Activated T-cell treated with anti-CD3 and anti-CD28 coated beads, Interleukin-2, amount 50 U/mL, for 48 hours (primary cell): Measurements from ENCODE around the gene KIAA1586.
"Not testable (repeated sequence)": the region's sequence is repeated elsewhere in the genome, so short reads cannot be mapped to it uniquely, and the experiment has no call there.

Experiments used
- DNase-seq, 2 experiments: peaks; one replicate each; pipeline ENCODE4 v3.0.0-alpha.2; 2020

Gene KIAA1586

GRCh38 chr6:57047257-57047585 lies 728 bp downstream of the KIAA1586 start:
- not testable (repeated sequence) for DNase-seq

DNA sequence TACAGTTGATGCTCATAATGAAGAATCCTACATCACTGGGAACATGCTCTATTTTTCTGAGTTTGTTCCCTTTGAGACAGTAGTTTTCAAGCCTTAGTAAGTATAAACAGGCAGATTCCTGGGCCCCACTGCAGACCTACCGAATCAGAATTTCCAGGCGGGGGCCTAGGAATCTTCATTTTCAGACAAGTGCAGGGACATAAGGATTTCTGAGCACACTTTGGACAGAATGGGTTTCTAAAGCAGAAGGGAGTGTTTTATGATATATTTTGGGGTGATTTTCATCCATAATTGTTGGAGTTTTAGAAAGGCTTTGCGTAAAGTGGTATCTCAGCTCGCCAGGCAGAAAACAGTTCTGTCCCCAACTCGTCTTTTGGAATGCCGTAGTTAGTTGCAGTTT lies 1.4 kb downstream of the KIAA1586 start:
- not testable (repeated sequence) for DNase-seq

GRCh38 chr6:57048577-57048976 lies 2.1 kb downstream of the KIAA1586 start:
- DNase-seq = no peak

- DNase-seq = no peak
Measured at GRCh38 chr6:57063847-57064246, 17.4 kb downstream of the KIAA1586 start.

DNA sequence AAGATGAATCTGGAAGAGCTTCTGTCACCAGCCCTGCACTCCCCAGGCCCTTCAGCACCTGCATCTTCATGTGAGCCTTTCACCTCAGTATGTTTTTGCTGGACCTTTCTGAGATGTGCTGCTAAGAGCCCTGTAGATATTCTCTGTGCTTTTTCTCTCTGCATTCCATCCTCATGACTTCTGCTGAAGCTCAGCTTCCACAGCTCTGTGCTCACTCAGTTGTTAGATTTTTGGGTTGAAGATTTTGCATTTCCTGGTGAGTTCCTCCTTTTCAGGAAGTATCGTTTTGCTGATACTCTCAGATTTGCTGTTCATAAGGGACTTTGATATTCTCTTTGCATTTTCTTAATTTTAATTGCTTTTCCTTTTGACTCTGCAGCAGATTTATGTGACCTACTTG lies 18.3 kb downstream of the KIAA1586 start:
- DNase-seq = no peak

DNA sequence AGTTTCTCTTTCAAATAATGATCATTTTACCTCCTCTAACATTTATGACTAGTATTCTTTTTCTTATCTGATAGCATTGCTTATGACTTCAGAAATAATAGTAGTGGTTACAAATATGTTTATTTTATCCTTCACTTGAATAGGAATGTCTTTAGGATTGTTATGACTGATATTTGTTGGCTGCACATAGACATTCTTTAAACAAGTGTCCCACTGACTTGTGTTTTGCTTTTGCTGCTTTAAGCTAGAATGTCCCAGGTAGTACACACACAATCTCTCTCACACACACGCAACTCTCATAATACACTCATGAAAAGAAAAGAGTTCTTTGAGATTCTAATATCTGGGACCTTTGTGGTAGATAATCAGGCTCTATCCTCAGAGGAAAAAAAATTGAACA lies 21.6 kb downstream of the KIAA1586 start:
- no peak for DNase-seq

DNA sequence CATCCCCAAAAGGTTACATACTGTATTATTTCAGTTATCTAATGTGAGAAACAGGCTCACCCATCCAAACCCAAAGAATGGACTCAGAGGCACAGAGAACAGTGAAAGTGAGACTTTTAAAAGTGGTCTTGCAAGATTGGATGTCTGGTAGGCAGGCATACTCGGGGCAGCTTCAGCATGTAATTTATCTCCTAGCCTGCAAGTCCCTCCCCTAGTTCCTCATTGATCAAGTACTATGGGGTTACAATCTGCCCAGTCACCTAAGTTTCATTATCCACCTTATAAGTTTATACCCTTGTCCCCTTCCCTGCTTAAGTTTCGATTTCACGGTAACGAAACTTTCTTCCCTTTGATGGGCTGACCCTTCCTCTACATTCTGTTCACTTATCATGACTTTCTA lies 22.7 kb downstream of the KIAA1586 start:
- DNase-seq = no peak

DNA sequence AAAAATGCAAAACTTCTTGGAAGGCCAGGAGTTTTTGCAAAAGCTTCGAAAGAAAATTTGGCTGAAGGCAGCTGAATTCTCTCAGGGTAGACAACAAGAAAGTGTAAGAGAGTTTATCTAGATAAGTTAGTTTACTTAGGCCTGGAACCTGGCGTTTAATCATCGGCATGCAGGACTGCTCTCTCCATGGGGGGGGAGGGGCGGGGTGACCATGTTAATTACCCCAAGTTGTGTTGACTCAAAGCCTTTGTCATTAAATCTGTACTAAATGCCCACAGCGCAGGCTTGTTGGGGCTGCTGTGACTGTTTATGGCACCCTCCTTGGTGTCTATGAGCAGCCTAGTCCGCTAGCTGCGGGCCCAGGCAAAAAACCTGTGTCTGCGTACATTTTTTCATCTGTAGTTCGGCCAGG lies 23.4 kb downstream of the KIAA1586 start:
- DNase-seq = no peak

DNA sequence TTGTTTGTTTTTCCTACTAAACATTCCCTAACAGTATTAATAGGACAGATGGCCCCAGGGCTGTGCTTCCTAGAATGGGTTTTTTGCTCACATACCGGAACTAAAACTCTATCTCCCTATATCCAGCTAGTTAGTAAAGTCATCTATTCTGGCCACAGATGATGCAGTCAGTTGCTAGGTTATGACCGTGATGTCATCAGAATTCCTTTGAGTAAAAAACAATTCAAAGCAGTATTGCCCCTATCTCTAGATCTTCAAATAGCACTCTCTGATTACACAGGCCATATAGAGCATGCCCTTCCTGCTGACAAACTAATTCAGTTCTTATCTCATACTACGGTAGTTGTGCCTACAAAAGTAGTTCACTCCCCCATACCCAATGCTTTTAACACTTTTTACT lies 25.6 kb downstream of the KIAA1586 start:
- no peak for DNase-seq

DNA sequence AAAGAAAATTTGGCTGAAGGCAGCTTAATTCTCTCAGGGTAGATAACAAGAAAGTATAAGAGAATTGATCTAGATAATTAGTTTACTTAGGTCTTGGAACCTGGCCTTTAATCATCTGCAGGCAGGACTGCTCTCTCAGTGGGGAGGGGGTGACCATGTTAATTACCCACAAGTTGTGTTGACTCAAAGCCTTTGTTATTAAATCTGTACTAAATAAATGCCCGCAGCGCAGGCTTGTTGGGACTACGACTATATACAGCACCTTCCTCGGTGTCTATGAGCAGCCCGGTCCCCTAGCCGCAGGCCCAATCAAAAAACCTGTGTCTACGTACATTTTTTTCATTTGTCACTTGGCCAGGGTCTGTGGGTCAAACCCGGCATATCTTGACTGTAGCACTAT lies 27.9 kb downstream of the KIAA1586 start:
- no peak for DNase-seq

DNA sequence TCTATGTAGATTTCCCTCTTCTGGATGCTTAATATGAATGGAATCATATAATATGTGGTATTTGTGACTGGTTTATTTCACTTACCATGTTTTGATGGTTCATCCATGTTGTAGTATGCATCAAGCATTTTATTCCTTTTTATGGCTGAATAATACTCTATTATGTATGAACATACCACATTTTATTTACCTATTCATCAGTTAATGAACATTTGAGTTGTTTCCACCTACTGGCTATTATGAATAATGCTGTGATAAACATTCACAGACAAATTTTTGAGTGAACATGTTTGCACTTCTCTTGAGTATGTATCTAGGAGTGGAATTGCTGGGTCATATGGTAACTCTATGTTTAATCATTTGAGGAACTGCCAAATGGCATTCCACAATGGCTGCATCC lies 28.6 kb downstream of the KIAA1586 start:
- no peak for DNase-seq

GRCh38 chr6:57078531-57079207 lies 32.2 kb downstream of the KIAA1586 start:
- DNase-seq = no peak

- DNase-seq = no peak
Measured at GRCh38 chr6:57085471-57085870, 39.0 kb downstream of the KIAA1586 start.

DNA sequence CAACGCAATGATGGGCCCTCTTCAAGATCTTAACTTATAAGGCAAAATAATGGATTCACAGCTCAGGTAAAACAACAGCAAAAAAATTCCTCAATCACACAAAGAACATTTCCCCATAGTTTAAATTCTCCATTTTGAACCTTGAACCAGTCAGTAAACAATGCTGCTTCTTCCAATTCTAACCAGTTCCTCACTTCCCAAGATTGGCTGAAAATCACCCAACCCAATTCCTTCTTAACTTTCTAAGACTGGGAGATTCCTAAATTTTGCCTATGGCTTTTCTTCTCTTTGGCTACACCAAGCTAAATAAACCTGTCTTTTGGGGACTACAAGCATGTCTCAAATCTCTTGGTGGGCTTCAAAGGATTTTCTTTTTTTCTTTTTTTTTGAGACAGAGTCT lies 40.4 kb downstream of the KIAA1586 start:
- no peak for DNase-seq

DNA sequence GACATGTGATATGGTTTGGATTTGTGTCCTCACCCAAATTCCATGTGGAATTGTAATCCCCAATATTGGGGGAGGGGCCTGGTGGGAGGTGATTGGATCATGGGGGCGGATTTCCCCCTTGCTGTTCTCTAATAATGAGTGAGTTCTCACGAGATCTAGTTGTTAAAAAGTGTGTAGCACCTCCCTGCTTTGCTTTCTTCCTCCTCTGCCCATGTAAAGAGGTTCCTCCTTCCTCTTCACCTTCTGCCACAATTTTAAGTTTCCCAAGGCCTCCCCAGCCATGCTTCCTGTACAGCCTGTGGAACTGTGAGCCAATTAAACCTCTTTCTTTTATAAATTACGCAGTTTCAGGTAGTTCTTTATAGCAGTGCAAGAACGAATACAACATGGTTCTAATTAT lies 41.4 kb downstream of the KIAA1586 start:
- no peak for DNase-seq

DNA sequence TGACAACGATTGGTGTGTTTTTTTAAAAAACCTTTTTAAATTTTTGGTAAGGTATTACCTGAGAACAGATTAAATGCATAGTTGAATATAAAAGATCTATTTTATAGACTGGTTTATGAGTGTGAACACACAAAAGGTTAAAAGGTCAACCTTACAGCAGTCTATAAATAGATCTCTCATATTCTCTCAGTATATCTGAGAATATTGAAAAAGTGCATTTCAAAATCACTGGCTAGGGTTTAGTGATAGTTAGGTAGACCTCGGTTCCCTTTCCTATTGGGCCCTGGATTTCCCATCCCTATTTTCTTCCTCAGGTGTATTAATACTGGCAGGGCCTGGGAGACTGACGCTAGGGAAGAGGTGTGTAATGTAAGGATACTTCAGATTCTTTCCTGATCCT lies 42.8 kb downstream of the KIAA1586 start:
- DNase-seq = no peak

GRCh38 chr6:57089687-57090457 lies 43.4 kb downstream of the KIAA1586 start, which contains the start of gene ZNF451:
Gene ZNF451 (plus strand): TSS chr6:57090188. CDS start chr6:57090254, 66 bp downstream.
- DNase-seq = peak; percentile 99

- DNase-seq = not testable (repeated sequence)
Measured at GRCh38 chr6:57090458-57091067, 44.1 kb downstream of the KIAA1586 start.

DNA sequence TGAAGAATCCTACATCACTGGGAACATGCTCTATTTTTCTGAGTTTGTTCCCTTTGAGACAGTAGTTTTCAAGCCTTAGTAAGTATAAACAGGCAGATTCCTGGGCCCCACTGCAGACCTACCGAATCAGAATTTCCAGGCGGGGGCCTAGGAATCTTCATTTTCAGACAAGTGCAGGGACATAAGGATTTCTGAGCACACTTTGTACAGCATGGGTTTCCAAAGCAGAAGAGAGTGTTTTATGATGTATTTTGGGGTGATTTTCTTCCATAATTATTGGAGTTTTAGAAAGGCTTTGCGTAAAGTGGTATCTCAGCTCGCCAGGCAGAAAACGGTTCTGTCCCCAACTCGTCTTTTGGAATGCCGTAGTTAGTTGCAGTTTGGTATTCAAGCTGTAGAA lies 44.9 kb downstream of the KIAA1586 start:
- DNase-seq = not testable (repeated sequence)

- no peak for DNase-seq
Measured at GRCh38 chr6:57094689-57095088, 48.2 kb downstream of the KIAA1586 start.

GRCh38 chr6:57097596-57097995 lies 51.1 kb downstream of the KIAA1586 start:
- no peak for DNase-seq

GRCh38 chr6:57102976-57103375 lies 56.5 kb downstream of the KIAA1586 start:
- no peak for DNase-seq

- no peak for DNase-seq
Measured at GRCh38 chr6:57104336-57104735, 57.8 kb downstream of the KIAA1586 start.
